Measurements from ENCODE around the gene RAB8B. TPM values are rescaled to one million over a fixed set of nuclear protein-coding genes. Genes with fewer than 3 reads are reported as not detected.

RAB8B gene
- total and polyA plus RNA-seq, 10 of the 15 experiments (the other 5 are each of a cell fraction or from before 2014, with no cell fraction given) = 17.8 to 104 (median 65.1) TPM

DNA sequence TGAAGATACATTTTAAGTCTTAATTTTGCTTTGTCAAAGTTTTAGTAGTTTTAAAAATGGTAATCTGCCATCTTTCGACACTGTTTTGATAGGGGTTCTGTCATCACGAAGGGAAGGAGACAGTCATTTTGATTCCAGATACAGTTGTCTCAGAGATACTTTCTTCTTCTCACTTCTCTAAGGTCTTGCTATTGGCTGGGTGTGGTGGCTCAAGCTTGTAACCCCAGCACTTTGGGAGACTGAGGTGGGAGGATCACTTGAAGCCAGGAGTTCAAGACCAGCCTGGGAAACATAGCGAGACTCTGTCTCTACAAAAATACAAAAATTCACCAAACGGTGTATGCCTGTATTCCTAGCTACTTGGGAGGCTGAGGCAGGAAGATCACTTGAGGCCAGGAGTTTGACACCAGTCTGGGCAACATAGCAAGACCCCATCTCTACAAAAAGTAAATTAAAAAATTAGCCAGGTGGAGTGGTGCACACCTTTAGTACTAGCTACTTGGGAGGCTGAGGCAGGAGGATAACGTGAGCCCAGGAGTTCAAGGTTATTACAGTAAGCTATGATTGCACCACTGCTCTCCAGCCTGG, 3.3 kb downstream of the RAB8B start:
- FAIRE-seq (no peak), ATAC-seq (peak; percentile 11), DNase-seq (ENCODE audit: low read depth, low spot score) (no peak)
- Histone ChIP-seq H3K9me3 (replicated peaks; ENCODE audit: control insufficient read depth, insufficient read depth, low read length) (no peaks in the 10 kb centered on the region), H3K36me3 (ENCODE audit: control insufficient read depth in 2 of 2, insufficient read depth in 2 of 2, low read length in 1 of 2) (peaks cover 0 to 2% of the 10 kb centered on the region in 2 experiments; a peak in 1 of 4 replicates), H4K20me1 (ENCODE audit: control insufficient read depth, insufficient read depth) (no peaks in the 10 kb centered on the region), H3K4me2 (ENCODE audit: control insufficient read depth, insufficient read depth) (peak overlapping the region; percentile 85), H3K79me2 (ENCODE audit: control insufficient read depth, insufficient read depth, low read length) (peaks cover 82% of the 10 kb centered on the region), H3K27me3 (replicated peaks in 1 of 2; ENCODE audit: control insufficient read depth in 2 of 2, insufficient read depth in 2 of 2, low read length in 1 of 2) (no peaks in the 10 kb centered on the region), H3K27ac (ENCODE audit: control insufficient read depth, insufficient read depth) (peak overlapping the region; percentile 86), H3K4me3 (peak overlapping the region; percentile 96), H2AFZ (ENCODE audit: control insufficient read depth, low read depth, low read length) (no peak overlapping the region), H3K4me1 (ENCODE audit: control insufficient read depth, insufficient read depth, low read length) (peaks cover 36% of the 10 kb centered on the region), H3K9ac (ENCODE audit: control insufficient read depth, insufficient read depth, low read length) (peak overlapping the region; percentile 54)
- SMC1A ChIA-PET (ENCODE audit: uncharacterized antibody, unreplicated experiment) = interaction anchor here (0.9 to 8.8 kb wide), 13 partner anchors 11 to 146 kb away, joined by 3 to 252 read pairs (median 13); partner anchors contain the start of genes APH1B and RPS27L
- in situ Hi-C loops (cut with MboI) (no loop called here), intact Hi-C loops (cut with micrococcal nuclease; ENCODE audit: unreplicated experiment) (loop anchor here (2.0 to 10.0 kb wide), 3 partner anchors 45 to 312 kb away; partner anchors contain the start of genes APH1B and USP3)
- CTCF ChIA-PET = interaction anchor here (0.7 to 8.7 kb wide), 12 partner anchors 11 to 364 kb away, joined by 3 to 90 read pairs (median 4); partner anchors contain the start of gene RPS27L
- POLR2A ChIA-PET = interaction anchor here (0.6 to 8.6 kb wide), 10 partner anchors 10 to 89 kb away, joined by 3 to 118 read pairs (median 4); partner anchors contain the start of gene RPS27L
- RAD21 ChIA-PET (ENCODE audit: unreplicated experiment) = interaction anchor here (1.0 to 6.4 kb wide), 14 partner anchors 10 to 901 kb away, joined by 3 to 58 read pairs (median 6); partner anchors contain the start of genes CIAO2A, RPS27L and USP3
- BruUV-seq (replicated peaks) = no TSS peak
- TF ChIP-seq MTA3 (IDR thresholded peaks at IDR 0.05; ENCODE audit: borderline replicate concordance, low read length) = 0 out of 2 replicates have a peak, but pooled peaks have one; percentile 28
- TF ChIP-seq, protein P1, sequence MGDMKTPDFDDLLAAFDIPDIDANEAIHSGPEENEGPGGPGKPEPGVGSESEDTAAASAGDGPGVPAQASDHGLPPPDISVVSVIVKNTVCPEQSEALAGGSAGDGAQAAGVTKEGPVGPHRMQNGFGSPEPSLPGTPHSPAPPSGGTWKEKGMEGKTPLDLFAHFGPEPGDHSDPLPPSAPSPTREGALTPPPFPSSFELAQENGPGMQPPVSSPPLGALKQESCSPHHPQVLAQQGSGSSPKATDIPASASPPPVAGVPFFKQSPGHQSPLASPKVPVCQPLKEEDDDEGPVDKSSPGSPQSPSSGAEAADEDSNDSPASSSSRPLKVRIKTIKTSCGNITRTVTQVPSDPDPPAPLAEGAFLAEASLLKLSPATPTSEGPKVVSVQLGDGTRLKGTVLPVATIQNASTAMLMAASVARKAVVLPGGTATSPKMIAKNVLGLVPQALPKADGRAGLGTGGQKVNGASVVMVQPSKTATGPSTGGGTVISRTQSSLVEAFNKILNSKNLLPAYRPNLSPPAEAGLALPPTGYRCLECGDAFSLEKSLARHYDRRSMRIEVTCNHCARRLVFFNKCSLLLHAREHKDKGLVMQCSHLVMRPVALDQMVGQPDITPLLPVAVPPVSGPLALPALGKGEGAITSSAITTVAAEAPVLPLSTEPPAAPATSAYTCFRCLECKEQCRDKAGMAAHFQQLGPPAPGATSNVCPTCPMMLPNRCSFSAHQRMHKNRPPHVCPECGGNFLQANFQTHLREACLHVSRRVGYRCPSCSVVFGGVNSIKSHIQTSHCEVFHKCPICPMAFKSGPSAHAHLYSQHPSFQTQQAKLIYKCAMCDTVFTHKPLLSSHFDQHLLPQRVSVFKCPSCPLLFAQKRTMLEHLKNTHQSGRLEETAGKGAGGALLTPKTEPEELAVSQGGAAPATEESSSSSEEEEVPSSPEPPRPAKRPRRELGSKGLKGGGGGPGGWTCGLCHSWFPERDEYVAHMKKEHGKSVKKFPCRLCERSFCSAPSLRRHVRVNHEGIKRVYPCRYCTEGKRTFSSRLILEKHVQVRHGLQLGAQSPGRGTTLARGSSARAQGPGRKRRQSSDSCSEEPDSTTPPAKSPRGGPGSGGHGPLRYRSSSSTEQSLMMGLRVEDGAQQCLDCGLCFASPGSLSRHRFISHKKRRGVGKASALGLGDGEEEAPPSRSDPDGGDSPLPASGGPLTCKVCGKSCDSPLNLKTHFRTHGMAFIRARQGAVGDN (IDR thresholded peaks at IDR 0.05) = no peak
- 0 out of 2 replicates have a peak, but pooled peaks have one; percentile 10 for TF ChIP-seq EED (IDR thresholded peaks at IDR 0.05; ENCODE audit: low read depth)
- peak; percentile 63 for TF ChIP-seq JUNB (IDR thresholded peaks at IDR 0.05)
- TF ChIP-seq POLR2AphosphoS5 (IDR thresholded peaks at IDR 0.05; ENCODE audit: low read length) = no peak
- TF ChIP-seq RBBP5 (conservative IDR thresholded peaks at IDR 0.05) = no peak
- TF ChIP-seq CHD4 (IDR thresholded peaks at IDR 0.05) = no peak
- 15% methylated on average over 5 of the region's 5 CpGs for WGBS (ENCODE audit: insufficient coverage, insufficient replicate concordance, low lambda C conversion rate, missing lambda C conversion rate)

Data from GM12878 (cell line).